Measurements from ENCODE around the gene PROCA1. TPM values are rescaled to one million over a fixed set of nuclear protein-coding genes. Genes with fewer than 3 reads are reported as not detected.

Gene PROCA1
- total RNA-seq, 4 donors from 2014 or later: 0.36 to 6.2 TPM; not detected in 2

DNA sequence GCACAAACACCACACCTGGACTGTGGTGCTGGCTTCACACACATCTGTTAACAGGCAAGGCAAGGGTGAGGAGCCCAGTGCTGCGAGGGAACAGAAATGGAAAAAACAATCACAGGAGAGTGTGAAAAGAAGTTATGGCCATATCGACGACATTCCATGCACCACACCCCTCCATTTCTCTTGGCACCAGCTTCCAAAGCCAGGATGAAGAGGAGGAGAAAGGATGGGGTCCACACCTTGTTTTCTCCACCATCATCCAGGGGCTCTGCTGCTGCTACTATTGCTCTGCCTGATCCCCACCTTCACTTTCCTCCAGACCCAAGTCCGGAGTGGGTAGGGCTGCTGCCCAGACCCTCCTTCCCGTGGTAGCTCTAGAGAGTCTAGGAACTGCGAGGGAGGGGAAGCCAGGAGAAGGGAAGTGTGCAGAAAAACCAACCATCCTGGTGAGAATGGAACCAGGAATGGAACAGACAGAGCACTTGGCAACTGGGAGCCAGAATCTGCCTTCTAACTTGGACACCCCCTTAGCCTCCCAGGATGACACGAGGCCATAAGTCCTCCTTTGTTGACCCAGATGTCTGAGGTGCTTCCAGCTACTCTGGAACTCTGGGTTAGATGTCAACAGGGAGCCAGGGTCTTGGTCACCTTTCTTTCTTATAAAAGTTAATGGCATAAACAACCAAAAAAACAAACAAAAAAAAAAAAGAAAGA lies 1.2 kb upstream of the PROCA1 start:
- Histone ChIP-seq H3K9me3 (no peaks in the 10 kb centered on the region), H3K27ac (no peak overlapping the region), H3K4me3 (no peak overlapping the region), H3K27me3 (no peaks in the 10 kb centered on the region), H3K36me3 (peaks cover 23% of the 10 kb centered on the region), H3K4me1 (peaks cover 46% of the 10 kb centered on the region)
- no peak for TF ChIP-seq CTCF (IDR thresholded peaks at IDR 0.05)
- no peak for TF ChIP-seq POLR2AphosphoS5 (IDR thresholded peaks at IDR 0.05)
- TF ChIP-seq EP300 (IDR thresholded peaks at IDR 0.05): no peak
- no peak for TF ChIP-seq POLR2A (IDR thresholded peaks at IDR 0.05)
- no peak for DNase-seq (ENCODE audit: low spot score in 2 of 2)
- WGBS: 76% methylated on average over 7 of the region's 7 CpGs

DNA sequence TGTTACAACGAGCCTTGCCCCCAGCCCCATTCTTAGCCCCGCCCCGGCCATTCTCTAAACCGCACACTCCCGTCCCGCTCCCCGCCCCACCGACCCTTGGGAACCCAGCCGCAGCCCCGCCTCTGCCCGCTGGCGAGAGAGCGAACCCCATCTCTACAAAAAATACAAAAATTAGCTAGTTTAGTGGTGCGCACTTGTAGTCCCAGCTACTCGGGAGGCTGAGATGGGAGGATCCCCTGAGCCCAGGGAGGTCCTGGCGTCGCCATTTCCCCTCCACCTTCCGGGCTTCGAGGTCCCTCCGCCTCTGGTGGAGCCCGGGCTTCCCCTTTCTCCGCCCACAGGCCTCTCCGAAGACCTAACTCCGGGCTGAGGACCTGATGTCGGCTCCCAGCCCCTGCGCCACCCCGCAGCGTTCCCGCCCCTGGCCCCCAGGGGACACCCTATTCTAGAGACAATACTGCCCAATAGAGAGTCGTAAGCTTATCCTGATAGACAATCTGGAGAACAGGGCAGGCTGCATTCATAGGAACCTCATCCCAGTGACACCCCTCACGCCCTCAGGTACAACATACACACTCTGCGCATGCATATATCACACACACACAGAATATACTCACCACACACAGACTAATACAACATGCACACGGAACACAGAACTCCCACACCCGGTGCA lies 480 bp upstream of the PROCA1 start:
- Histone ChIP-seq H3K4me1 (peaks cover 39% of the 10 kb centered on the region), H3K27ac (peak overlapping the region; percentile 91), H3K9me3 (no peaks in the 10 kb centered on the region), H3K4me3 (peak overlapping the region; percentile 82), H3K27me3 (no peaks in the 10 kb centered on the region), H3K36me3 (peaks cover 23% of the 10 kb centered on the region)
- 44% methylated on average over 28 of the region's 34 CpGs for WGBS
- DNase-seq (ENCODE audit: low spot score in 2 of 2): peak in 1 of 2 donors; percentile 78
- TF ChIP-seq POLR2A (IDR thresholded peaks at IDR 0.05) (no peak), EP300 (IDR thresholded peaks at IDR 0.05) (no peak), POLR2AphosphoS5 (IDR thresholded peaks at IDR 0.05) (no peak), CTCF (IDR thresholded peaks at IDR 0.05) (no peak)

DNA sequence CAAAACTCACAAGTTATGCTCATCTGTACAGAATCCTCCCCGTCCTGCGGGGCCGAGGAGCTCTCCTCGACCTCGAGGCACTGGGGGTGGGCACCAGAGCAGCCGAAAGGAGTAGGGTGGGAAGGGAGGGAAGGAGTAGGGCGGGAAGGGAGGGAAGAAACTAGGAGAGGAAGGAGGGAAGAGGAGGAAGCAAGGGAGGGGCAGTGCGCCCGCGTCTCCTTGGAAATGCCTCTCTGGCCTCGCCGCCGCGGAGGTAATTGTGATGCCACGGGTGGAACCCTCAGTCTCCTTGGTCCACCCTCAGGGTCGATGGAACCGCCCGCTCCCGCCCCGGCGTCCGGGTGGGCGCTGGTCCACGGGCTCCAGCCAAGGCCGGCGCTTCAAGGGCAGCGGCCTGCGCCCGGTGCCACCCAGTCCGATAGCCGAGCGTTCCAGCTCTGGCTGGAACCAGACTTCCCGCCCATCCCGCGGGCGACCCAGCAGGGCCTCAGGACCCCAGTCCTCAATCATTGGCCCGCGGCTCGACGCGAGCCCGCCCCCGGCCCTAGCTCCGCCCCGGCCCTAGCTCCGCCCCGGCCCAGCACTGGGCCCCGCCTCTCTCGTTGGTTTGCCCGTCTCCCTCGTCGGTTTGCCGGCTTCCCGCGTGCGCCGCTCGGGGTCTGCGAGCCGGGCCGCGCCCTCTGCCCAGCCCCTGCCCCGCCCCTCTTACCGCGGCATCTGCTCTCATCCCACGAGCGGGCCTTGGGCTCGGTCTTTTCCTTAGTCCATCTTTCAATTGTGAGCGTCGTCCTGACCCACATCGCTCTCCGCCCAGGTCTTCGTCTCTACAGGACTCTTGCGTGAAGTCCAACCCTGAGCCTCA lies 596 bp downstream of the PROCA1 start:
- TF ChIP-seq EP300 (IDR thresholded peaks at IDR 0.05) (no peak), CTCF (IDR thresholded peaks at IDR 0.05) (no peak), POLR2A (IDR thresholded peaks at IDR 0.05) (peak in 1 of 2 donors; percentile 29), POLR2AphosphoS5 (IDR thresholded peaks at IDR 0.05) (peak in 2 of 3 donors; percentile 6 to 25)
- peak; percentile 91 to 93 for DNase-seq (ENCODE audit: low spot score in 2 of 2)
- peak overlapping the region; percentile 82 for H3K4me3 ChIP-seq
- 0% methylated on average over 38 of the region's 74 CpGs for WGBS
- H3K4me1 ChIP-seq: peaks cover 30% of the 10 kb centered on the region
- H3K36me3 ChIP-seq: peaks cover 23% of the 10 kb centered on the region
- H3K9me3 ChIP-seq: no peaks in the 10 kb centered on the region
- H3K27ac ChIP-seq: peak overlapping the region; percentile 91
- H3K27me3 ChIP-seq: no peaks in the 10 kb centered on the region

DNA sequence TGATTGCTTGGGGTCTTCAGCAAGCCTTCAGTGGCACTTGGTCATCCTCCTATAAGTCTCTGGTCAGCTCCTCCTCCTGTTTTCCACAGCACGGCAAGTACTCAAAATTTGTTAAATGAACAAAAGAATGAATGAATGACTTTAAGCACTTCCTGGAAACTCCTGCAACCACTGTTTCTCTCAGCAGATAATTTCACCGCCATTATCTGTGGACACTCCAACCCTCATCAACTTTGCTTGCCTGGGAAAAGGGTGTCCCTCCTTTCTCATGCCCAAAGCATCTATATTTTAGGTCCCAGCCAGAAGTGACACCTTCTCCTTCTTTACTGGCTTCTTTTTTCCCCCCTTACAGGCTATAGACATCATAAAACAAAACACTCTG lies 4.4 kb downstream of the PROCA1 start:
- H3K27ac ChIP-seq: no peak overlapping the region
- no peaks in the 10 kb centered on the region for H3K9me3 ChIP-seq
- no peaks in the 10 kb centered on the region for H3K27me3 ChIP-seq
- peaks cover 29% of the 10 kb centered on the region for H3K36me3 ChIP-seq
- DNase-seq (ENCODE audit: low spot score in 2 of 2): no peak
- H3K4me3 ChIP-seq: no peak overlapping the region
- peaks cover 21% of the 10 kb centered on the region for H3K4me1 ChIP-seq
- TF ChIP-seq EP300 (IDR thresholded peaks at IDR 0.05): no peak
- no peak for TF ChIP-seq CTCF (IDR thresholded peaks at IDR 0.05)
- no peak for TF ChIP-seq POLR2A (IDR thresholded peaks at IDR 0.05)
- no peak for TF ChIP-seq POLR2AphosphoS5 (IDR thresholded peaks at IDR 0.05)
- WGBS: 84% methylated on average over 2 of the region's 2 CpGs

All from suprapubic skin (tissue), 4 donors.